Naive B cell (primary cell): ENCODE measurements around the gene NXPH4. TPM values are rescaled to one million over a fixed set of nuclear protein-coding genes. Genes with fewer than 3 reads are reported as not detected.

Source experiments
- ATAC-seq, 2 donors: fragments of 150-1000 bp; cut with Tn5 transposase; 2 replicates each; pipeline ENCODE4 v1.10.0; 2021; ENCODE audit warnings: low read depth in 2 of 2, mild to moderate bottlenecking in 2 of 2, moderate library complexity in 2 of 2
- DNase-seq: peaks from one replicate; pipeline ENCODE4 v3.0.0; 2022
- H3K27ac Mint-ChIP-seq, 6 donors: one replicate each; pipeline ENCODE4 v1.8.0; 2020 to 2022; ENCODE audit warnings: mild to moderate bottlenecking in 6 of 6, mixed read lengths in 6 of 6, moderate library complexity in 5 of 6, inconsistent platforms in 2 of 6
- H3K27me3 Mint-ChIP-seq, 3 donors: one replicate each; pipeline ENCODE4 v1.8.0; 2021 to 2022; ENCODE audit warnings: mixed read lengths in 3 of 3, mild to moderate bottlenecking in 1 of 3
- H3K36me3 Mint-ChIP-seq, 2 donors: one replicate each; pipeline ENCODE4 v1.8.0; 2020 to 2022; ENCODE audit warnings: mixed read lengths in 2 of 2, inconsistent platforms in 1 of 2, mild to moderate bottlenecking in 1 of 2
- H3K4me1 Mint-ChIP-seq, 3 donors: one replicate each; pipeline ENCODE4 v1.8.0; 2020 to 2022; ENCODE audit warnings: mixed read lengths in 3 of 3, inconsistent platforms in 1 of 3, mild to moderate bottlenecking in 1 of 3, moderate library complexity in 1 of 3
- H3K4me3 Mint-ChIP-seq, 8 donors: one replicate each; pipeline ENCODE4 v1.8.0; 2020 to 2022; ENCODE audit warnings: mild to moderate bottlenecking in 8 of 8, mixed read lengths in 8 of 8, moderate library complexity in 8 of 8, inconsistent platforms in 2 of 8
- H3K9me3 Mint-ChIP-seq, 7 donors: one replicate each; pipeline ENCODE4 v1.8.0; 2020 to 2022; ENCODE audit warnings: mixed read lengths in 7 of 7, mild to moderate bottlenecking in 5 of 7, inconsistent platforms in 2 of 7, moderate library complexity in 1 of 7
- polyA plus RNA-seq, 6 donors: library from polyadenylated mRNA; unstranded; fragments of 300-500 nt; fragmentation: Illumina TruSeq; gene quantifications; one replicate each; pipeline ENCODE4 v1.2.3, GENCODE V29; 2021; ENCODE audit warnings: low read depth in 6 of 6

Gene NXPH4
- polyA plus RNA-seq, 6 donors from 2014 or later, result 1.2 to 4.9 (median 2.8) TPM

GRCh38 chr12:57201631-57202030, 15.0 kb upstream of the NXPH4 start:
- no peaks in the 10 kb centered on the region for H3K4me1 Mint-ChIP-seq
- ATAC-seq, result no peak
- H3K36me3 Mint-ChIP-seq, result no peaks in the 10 kb centered on the region
- peaks cover 0 to 10% (median 6%) of the 10 kb centered on the region in 3 donors for H3K27me3 Mint-ChIP-seq
- no peaks in the 10 kb centered on the region for H3K9me3 Mint-ChIP-seq
- no peak for DNase-seq
- no peak overlapping the region for H3K4me3 Mint-ChIP-seq
- H3K27ac Mint-ChIP-seq, result no peak overlapping the region

- Mint-ChIP-seq H3K27ac (no peak overlapping the region), H3K36me3 (no peaks in the 10 kb centered on the region), H3K4me3 (no peak overlapping the region), H3K4me1 (no peaks in the 10 kb centered on the region), H3K27me3 (peaks cover 0 to 9% (median 6%) of the 10 kb centered on the region in 3 donors), H3K9me3 (no peaks in the 10 kb centered on the region)
- no peak for ATAC-seq
- no peak for DNase-seq
Measured at GRCh38 chr12:57202321-57202720, 14.3 kb upstream of the NXPH4 start.

GRCh38 chr12:57203201-57203600, 13.4 kb upstream of the NXPH4 start:
- Mint-ChIP-seq H3K27ac (no peak overlapping the region), H3K36me3 (no peaks in the 10 kb centered on the region), H3K27me3 (peaks cover 0 to 9% (median 6%) of the 10 kb centered on the region in 3 donors), H3K4me1 (no peaks in the 10 kb centered on the region), H3K9me3 (no peaks in the 10 kb centered on the region), H3K4me3 (no peak overlapping the region)
- no peak for ATAC-seq
- DNase-seq, result no peak

- peak overlapping the region in 1 of 8 donors; percentile 37 for H3K4me3 Mint-ChIP-seq
- no peaks in the 10 kb centered on the region for H3K4me1 Mint-ChIP-seq
- no peak overlapping the region for H3K27ac Mint-ChIP-seq
- no peaks in the 10 kb centered on the region for H3K9me3 Mint-ChIP-seq
- no peak for ATAC-seq
- no peak for DNase-seq
- no peaks in the 10 kb centered on the region for H3K36me3 Mint-ChIP-seq
- peaks cover 0 to 10% (median 9%) of the 10 kb centered on the region in 3 donors for H3K27me3 Mint-ChIP-seq
Measured at GRCh38 chr12:57203791-57204190, 12.8 kb upstream of the NXPH4 start.

GRCh38 chr12:57204454-57204853, 12.1 kb upstream of the NXPH4 start:
- no peak overlapping the region for H3K4me3 Mint-ChIP-seq
- H3K36me3 Mint-ChIP-seq, result no peaks in the 10 kb centered on the region
- H3K9me3 Mint-ChIP-seq, result no peaks in the 10 kb centered on the region
- no peaks in the 10 kb centered on the region for H3K4me1 Mint-ChIP-seq
- no peak for ATAC-seq
- no peak for DNase-seq
- H3K27me3 Mint-ChIP-seq, result peaks cover 0 to 10% (median 9%) of the 10 kb centered on the region in 3 donors
- no peak overlapping the region for H3K27ac Mint-ChIP-seq

GRCh38 chr12:57205186-57205585, 11.4 kb upstream of the NXPH4 start:
- Mint-ChIP-seq H3K36me3 (no peaks in the 10 kb centered on the region), H3K27me3 (peaks cover 0 to 9% (median 5%) of the 10 kb centered on the region in 3 donors), H3K9me3 (no peaks in the 10 kb centered on the region), H3K27ac (no peak overlapping the region), H3K4me1 (no peaks in the 10 kb centered on the region), H3K4me3 (no peak overlapping the region)
- no peak for DNase-seq
- no peak for ATAC-seq

- no peak overlapping the region for H3K27ac Mint-ChIP-seq
- no peaks in the 10 kb centered on the region for H3K4me1 Mint-ChIP-seq
- no peak overlapping the region for H3K4me3 Mint-ChIP-seq
- no peaks in the 10 kb centered on the region for H3K36me3 Mint-ChIP-seq
- ATAC-seq (no peak), DNase-seq (no peak)
- H3K9me3 Mint-ChIP-seq, result no peaks in the 10 kb centered on the region
- peaks cover 0 to 9% (median 4%) of the 10 kb centered on the region in 3 donors for H3K27me3 Mint-ChIP-seq
Measured at GRCh38 chr12:57205931-57206330, 10.7 kb upstream of the NXPH4 start.

- Mint-ChIP-seq H3K36me3 (no peaks in the 10 kb centered on the region), H3K27ac (peak overlapping the region in 1 of 6 donors; percentile 47)
Measured at GRCh38 chr12:57207731-57208630, 8.6 kb upstream of the NXPH4 start.

GRCh38 chr12:57208631-57209282, 7.8 kb upstream of the NXPH4 start:
- H3K27ac Mint-ChIP-seq, result no peak overlapping the region
- H3K4me1 Mint-ChIP-seq, result peaks cover 8 to 11% (median 10%) of the 10 kb centered on the region in 3 donors

More at GRCh38 chr12:57207731-57208630, 8.6 kb upstream of the NXPH4 start:
- Mint-ChIP-seq H3K9me3 (no peaks in the 10 kb centered on the region), H3K4me3 (peak overlapping the region in 1 of 8 donors; percentile 29), H3K4me1 (peaks cover 3 to 5% (median 4%) of the 10 kb centered on the region in 3 donors), H3K27me3 (peaks cover 0 to 10% (median 4%) of the 10 kb centered on the region in 3 donors)
- ATAC-seq (no peak), DNase-seq (no peak)

GRCh38 chr12:57209916-57210315, 6.7 kb upstream of the NXPH4 start:
- no peak for ATAC-seq
- no peak for DNase-seq
- no peak overlapping the region for H3K4me3 Mint-ChIP-seq
- H3K27me3 Mint-ChIP-seq, result peaks cover 8 to 28% (median 19%) of the 10 kb centered on the region in 3 donors
- H3K27ac Mint-ChIP-seq, result no peak overlapping the region
- H3K36me3 Mint-ChIP-seq, result no peaks in the 10 kb centered on the region
- H3K4me1 Mint-ChIP-seq, result peaks cover 20 to 23% (median 20%) of the 10 kb centered on the region in 3 donors
- H3K9me3 Mint-ChIP-seq, result no peaks in the 10 kb centered on the region

More at GRCh38 chr12:57208631-57209282, 7.8 kb upstream of the NXPH4 start:
- H3K4me3 Mint-ChIP-seq, result peak overlapping the region in 1 of 8 donors; percentile 29
- peaks cover 0 to 17% (median 10%) of the 10 kb centered on the region in 3 donors for H3K27me3 Mint-ChIP-seq
- no peak for ATAC-seq
- no peaks in the 10 kb centered on the region for H3K36me3 Mint-ChIP-seq
- no peak for DNase-seq
- no peaks in the 10 kb centered on the region for H3K9me3 Mint-ChIP-seq

- ATAC-seq, result no peak
- no peak for DNase-seq
- Mint-ChIP-seq H3K27ac (no peak overlapping the region), H3K27me3 (peaks cover 14 to 30% (median 24%) of the 10 kb centered on the region in 3 donors), H3K4me3 (peak overlapping the region in 1 of 8 donors; percentile 55), H3K9me3 (no peaks in the 10 kb centered on the region), H3K36me3 (no peaks in the 10 kb centered on the region), H3K4me1 (peaks cover 25 to 28% (median 26%) of the 10 kb centered on the region in 3 donors)
Measured at GRCh38 chr12:57210461-57210860, 6.1 kb upstream of the NXPH4 start.

GRCh38 chr12:57210926-57211692, 5.5 kb upstream of the NXPH4 start:
- no peak for DNase-seq
- H3K9me3 Mint-ChIP-seq, result no peaks in the 10 kb centered on the region
- no peak overlapping the region for H3K4me3 Mint-ChIP-seq
- H3K27me3 Mint-ChIP-seq, result peaks cover 18 to 30% (median 30%) of the 10 kb centered on the region in 3 donors
- H3K4me1 Mint-ChIP-seq, result peaks cover 32 to 35% (median 32%) of the 10 kb centered on the region in 3 donors
- H3K27ac Mint-ChIP-seq, result no peak overlapping the region
- no peaks in the 10 kb centered on the region for H3K36me3 Mint-ChIP-seq
- ATAC-seq, result no peak
